HG03139 (cell line): ENCODE data around the gene AGBL2.
A peak's percentile ranks its signal among the peaks of the same experiment; 100 is the strongest.
"Not testable (repeated sequence)": the region's sequence is repeated elsewhere in the genome, so short reads cannot be mapped to it uniquely, and the experiment has no call there.

Source experiments
- ATAC-seq: cut with Tn5 transposase; IDR thresholded peaks from one replicate; pipeline ENCODE4 v1.9.1; 2021; ENCODE audit not compliant: unreplicated experiment

Gene AGBL2

GRCh38 chr11:47689480-47689879 is 25.7 kb downstream of the AGBL2 start:
- no peak for ATAC-seq

GRCh38 chr11:47688991-47689390 is 26.2 kb downstream of the AGBL2 start:
- no peak for ATAC-seq

DNA sequence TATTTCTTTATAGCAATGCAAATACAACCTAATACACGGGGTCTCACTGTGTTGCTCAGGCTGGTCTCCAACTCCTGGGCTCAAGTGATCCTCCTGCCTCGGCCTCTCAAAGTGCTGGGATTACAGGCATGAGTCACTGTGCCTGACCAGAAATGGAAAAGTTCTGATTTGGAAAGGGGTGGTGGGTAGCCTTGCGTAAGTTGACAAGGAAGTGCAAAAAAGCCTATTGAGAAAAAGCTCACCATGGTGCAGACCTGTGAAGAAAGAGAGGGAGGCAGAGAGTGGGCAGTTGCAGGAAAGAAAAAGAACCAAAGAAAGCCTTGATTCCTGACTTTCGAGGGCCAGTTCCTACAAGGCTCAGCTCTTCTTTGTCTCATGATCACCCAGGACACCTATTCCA is 27.1 kb downstream of the AGBL2 start:
- ATAC-seq, result no peak

DNA sequence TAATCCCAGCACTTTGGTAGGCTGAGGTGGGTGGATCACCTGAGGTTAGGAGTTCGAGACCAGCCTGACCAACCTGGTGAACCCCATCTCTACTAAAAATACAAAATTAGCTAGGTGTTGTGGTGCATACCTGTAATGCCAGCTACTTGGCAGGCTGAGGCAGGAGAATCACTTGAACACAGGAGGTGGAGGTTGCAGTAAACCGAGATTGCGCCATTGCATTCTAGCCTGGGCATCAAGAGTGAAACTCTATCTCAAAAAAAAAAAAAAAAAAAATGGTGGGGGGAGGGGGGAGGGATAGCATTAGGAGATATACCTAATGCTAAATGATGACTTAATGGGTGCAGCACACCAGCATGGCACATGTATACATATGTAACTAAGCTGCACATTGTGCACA is 28.5 kb downstream of the AGBL2 start:
- ATAC-seq, result not testable (repeated sequence)

DNA sequence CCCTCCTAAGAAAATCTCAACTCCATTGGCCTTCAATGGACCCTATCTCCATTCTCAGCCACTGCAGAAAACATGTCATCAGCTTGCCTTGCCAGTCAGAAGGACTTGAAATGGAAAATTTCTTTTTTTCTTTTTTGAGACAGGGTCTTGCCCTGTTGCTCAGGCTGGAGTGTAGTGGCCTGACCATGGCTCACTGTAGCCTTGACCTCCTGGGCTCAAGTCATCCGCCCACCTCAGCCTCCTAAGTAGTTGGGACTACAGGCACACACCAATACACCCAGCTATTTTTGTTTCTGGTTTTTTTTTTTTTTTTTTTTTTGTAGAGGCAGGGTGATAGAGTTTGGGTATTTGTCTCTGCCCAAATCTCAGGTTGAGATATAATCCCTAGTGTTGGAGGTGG is 29.0 kb downstream of the AGBL2 start:
- ATAC-seq, result no peak

DNA sequence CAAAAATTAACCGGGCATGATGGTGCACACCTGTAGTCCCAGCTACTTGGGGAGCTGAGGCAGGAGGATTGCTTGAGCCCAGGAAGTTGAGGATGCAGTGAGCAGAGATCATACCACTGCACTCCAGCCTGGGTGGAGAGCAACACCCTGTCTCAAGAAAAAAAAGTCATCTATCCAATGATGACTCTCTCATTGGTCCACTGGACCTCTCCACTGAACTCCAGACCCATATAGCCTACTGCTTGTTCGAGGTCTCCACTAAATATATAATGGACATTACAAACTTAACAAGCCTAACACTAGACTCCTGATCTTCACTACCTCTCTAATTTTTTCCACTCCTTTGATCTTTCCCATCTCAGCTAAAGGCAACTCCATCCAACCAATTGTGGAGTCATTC is 39.3 kb downstream of the AGBL2 start:
- no peak for ATAC-seq

GRCh38 chr11:47672283-47672730 is 42.9 kb downstream of the AGBL2 start:
- ATAC-seq, result no peak

DNA sequence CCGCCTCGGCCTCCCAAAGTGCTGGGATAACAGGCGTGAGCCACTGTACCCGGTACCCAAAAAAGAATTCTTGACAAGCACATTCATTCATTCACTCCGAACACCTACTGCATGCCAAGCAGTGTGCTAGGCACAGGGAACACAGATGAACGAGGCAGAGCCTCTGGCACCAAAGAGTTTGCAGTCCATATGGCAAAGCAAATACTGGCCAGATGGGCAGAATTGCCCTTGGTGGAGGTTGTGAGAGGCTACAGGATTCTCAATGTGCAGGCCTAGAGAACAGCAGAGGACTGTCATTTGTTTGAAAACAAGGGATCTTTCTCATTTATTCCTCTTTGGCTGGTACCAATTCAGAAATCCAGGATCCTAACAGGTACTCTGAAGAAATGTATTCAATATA is 45.3 kb downstream of the AGBL2 start:
- no peak for ATAC-seq

DNA sequence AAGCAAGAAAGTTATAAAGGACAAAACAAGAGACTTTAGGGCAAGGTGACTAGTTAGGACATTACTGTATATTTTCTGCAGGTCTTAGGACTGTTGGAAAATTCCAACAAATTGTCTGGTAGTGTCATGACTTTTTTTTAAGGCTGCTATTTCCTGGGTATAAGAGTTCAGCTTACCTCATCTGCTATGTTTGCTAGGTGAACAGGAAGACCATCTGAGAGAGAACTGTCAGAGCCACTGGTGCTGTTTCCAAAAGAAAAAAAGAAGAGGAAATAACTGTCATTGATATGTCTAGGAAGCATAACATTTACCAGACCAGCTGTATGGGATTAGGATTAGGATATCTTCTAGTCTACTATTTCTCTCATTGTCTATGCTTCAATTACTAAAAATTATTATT is 46.5 kb downstream of the AGBL2 start:
- ATAC-seq, result no peak

GRCh38 chr11:47667555-47667954 is 47.6 kb downstream of the AGBL2 start:
- ATAC-seq, result no peak

GRCh38 chr11:47667135-47667534 is 48.0 kb downstream of the AGBL2 start:
- ATAC-seq, result no peak

GRCh38 chr11:47664936-47665335 is 50.2 kb downstream of the AGBL2 start:
- not testable (repeated sequence) for ATAC-seq

DNA sequence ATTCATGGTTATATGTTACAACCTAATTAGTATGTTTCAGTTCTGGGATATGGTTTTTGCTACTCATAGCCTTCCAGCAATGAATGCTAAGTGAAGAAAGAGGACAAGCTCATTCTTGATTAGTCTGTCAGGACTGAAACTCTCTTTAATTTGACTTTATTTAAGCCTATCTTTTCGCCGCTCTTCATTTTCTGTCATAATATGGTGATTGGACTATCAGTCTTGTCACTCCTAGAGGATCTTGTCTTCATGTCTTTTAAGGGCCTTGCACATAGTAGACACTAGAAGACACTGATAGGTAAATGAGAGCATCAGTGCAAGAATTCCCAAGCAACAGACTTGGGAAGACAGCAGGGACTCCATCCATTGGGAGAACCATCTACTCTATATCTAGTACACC is 53.9 kb downstream of the AGBL2 start:
- ATAC-seq, result no peak

- ATAC-seq, result no peak
Measured at GRCh38 chr11:47659276-47659675, 55.9 kb downstream of the AGBL2 start.

DNA sequence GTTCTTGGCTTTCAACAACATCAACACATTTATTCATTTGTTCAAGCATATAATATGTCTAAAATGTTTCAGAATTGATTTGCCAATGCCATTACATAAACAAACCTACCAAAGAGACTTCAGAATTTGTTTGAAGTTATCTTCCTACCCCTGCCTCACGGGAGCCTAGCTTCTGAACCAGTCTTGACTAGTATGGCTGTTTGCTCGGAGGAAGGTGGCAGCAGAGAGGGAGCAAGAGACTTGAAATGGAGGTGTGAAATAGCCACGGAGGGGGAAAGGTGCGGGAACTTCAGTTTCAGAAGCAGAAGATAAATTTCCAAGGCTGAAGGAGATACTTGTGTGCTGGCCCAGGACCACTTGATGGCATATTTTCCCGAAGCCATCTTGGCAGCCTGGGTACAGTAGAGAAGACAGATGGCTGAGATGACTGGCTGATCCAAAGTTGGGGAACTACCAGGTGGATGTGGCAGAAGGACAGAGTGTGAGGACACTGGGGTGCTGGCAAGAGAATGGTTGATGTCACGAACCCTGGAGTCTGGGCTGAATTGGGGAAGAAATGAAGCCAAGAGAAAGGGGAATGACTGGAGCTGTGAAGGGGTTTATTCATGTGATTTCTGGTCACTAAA is 58.8 kb downstream of the AGBL2 start:
- ATAC-seq, result no peak

- no peak for ATAC-seq
Measured at GRCh38 chr11:47651818-47652469, 63.2 kb downstream of the AGBL2 start.

DNA sequence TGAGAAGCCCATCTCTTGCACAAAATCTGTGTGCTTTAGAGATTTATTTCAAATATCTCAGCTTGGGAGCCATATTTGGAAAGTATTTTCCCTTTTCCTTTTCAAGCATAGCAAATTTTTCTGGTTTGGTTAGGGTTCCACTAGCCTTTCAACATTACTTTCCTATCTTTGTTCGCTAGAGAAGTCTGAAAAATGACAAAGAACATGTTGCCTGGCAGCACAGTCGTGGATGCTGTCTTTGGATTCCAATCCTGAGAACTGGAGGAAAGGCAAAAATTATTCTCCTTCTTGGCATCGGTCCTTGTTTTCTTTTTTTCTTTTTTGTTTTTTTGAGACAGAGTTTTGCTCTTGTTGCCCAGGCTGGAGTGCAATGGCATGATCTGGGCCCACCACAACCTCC is 65.9 kb downstream of the AGBL2 start:
- no peak for ATAC-seq

DNA sequence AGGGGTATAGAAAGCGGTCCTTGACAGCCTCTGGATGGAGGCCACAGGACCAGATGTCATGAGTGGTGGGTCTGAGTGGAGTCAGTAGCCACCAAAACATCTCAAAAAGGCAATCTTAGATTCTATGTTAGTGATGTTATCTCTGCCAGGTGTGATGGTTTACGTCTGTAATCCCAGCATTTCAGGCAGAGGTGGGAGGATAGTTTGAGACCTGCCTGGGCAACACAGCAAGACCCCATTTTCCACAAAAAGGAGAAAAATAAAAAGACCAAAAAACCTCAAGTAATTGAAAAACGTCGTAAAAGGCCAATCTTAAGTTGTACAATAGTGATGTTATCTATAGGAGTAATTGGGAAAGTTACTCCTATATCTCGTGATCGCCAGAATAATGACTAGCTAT is 69.2 kb downstream of the AGBL2 start:
- no peak for ATAC-seq

GRCh38 chr11:47645500-47645899 is 69.7 kb downstream of the AGBL2 start:
- ATAC-seq, result no peak

DNA sequence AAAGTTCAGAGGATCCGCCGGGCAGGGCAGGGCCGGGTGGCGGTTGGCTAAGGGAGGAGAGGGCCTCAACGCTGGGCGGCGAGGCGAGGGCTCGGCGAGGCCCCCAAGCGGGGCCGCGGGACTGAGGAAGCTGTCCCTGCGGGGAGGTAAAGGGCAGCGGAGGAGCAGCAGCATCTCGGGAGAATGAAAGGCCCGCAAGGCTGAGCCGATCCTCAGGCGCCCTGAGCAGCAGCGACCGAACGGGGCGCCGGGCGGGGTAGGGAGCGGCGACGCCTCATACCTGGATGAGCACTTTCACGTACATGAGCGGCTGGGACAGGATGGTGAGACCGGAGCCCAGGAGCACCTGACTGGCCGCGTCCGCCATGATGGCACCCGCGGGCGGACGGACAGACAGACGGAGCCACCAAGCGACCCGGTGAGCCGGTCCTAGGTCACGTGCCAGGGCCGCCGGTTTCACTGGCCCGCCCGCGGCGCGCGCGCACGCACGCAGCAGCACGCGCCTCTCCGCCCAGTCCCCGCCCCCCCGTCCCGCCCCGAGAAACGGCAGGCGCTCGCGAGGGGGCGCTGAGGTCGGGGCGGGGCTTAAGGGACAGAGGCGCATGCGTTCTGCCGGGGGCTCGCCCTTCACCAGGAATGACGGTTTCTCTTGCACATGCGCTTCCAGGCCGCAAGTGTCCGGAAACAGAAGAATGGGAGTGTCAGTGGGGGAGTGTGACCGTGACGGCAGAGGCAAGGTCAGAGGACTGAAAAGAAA is 72.9 kb downstream of the AGBL2 start, which contains the start of gene MTCH2:
Gene MTCH2 (minus strand): TSS at position 461 of the 757 bp plus-strand sequence. CDS start 94 bp downstream, at position 367.
- ATAC-seq, result peak; percentile 87

- no peak for ATAC-seq
Measured at GRCh38 chr11:47641600-47642098, 73.5 kb downstream of the AGBL2 start.

- ATAC-seq, result not testable (repeated sequence)
Measured at GRCh38 chr11:47640506-47640905, 74.7 kb downstream of the AGBL2 start.
